GM10266 (cell line): ENCODE results near the gene INPPL1.
"Not testable (repeated sequence)": the region's sequence is repeated elsewhere in the genome, so short reads cannot be mapped to it uniquely, and the experiment has no call there.

ENCODE experiments used
- DNase-seq: peaks from one replicate; pipeline ENCODE4 v3.0.0; 2012; ENCODE audit errors: extremely low spot score
- CTCF ChIP-seq: IDR thresholded peaks from 2 replicates; pipeline ENCODE4 v1.5.1; 2012; ENCODE audit warnings: mild to moderate bottlenecking, low read depth; ENCODE audit not compliant: control insufficient read depth, insufficient read depth; ENCODE audit errors: missing control alignments

The INPPL1 gene

GRCh38 chr11:72188267-72188666 lies 36.3 kb upstream of the INPPL1 start:
- no peak for TF ChIP-seq CTCF
- DNase-seq: no peak

- no peak for DNase-seq
- no peak for TF ChIP-seq CTCF
These were observed 34.9 kb upstream of the INPPL1 start for GRCh38 chr11:72189455-72190250.

- TF ChIP-seq CTCF: no peak
- DNase-seq: no peak
These were observed 33.9 kb upstream of the INPPL1 start for GRCh38 chr11:72190631-72191071.

GRCh38 chr11:72191961-72192381 lies 32.6 kb upstream of the INPPL1 start, which contains the start of gene FOLR1:
Gene FOLR1, plus strand, starts transcription at chr11:72192140. Its CDS starts 34 bp downstream, at chr11:72192174.
- no peak for TF ChIP-seq CTCF

GRCh38 chr11:72195518-72196270 lies 28.9 kb upstream of the INPPL1 start:
- TF ChIP-seq CTCF: no peak
- no peak for DNase-seq

More at GRCh38 chr11:72191961-72192381, 32.6 kb upstream of the INPPL1 start, which contains the start of gene FOLR1:
- no peak for DNase-seq

GRCh38 chr11:72201445-72201844 lies 23.1 kb upstream of the INPPL1 start:
- not testable (repeated sequence) for DNase-seq

- no peak for TF ChIP-seq CTCF
- no peak for DNase-seq
These were observed 22.0 kb upstream of the INPPL1 start for GRCh38 chr11:72202571-72202970.
